Measurements from ENCODE around the gene AMN1.
A peak's percentile ranks its signal among the peaks of the same experiment; 100 is the strongest.
"Not testable (repeated sequence)": the region's sequence is repeated elsewhere in the genome, so short reads cannot be mapped to it uniquely, and the experiment has no call there.

The AMN1 gene

DNA sequence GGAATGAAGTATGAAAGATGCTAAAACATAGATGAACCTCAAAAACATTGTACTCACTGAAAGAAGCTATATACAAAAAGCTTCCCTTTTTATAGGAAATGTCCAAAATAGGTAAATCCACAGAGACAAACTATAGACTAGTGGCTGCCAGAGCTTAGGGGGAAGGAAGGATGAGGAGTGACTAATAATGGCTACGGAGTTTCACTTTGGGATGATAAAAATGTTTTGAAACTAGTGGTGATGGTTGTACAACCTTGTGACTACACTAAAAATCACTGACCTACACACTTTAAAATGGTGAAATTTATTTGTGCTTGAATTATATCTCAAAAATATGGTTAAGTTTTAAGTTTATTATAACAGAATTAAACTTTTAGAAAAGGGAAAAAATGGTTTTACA is 37.1 kb upstream of the AMN1 start:
- H3K4me3 ChIP-seq (ENCODE audit: low read length), result no peak overlapping the region
- TF ChIP-seq, protein P1, sequence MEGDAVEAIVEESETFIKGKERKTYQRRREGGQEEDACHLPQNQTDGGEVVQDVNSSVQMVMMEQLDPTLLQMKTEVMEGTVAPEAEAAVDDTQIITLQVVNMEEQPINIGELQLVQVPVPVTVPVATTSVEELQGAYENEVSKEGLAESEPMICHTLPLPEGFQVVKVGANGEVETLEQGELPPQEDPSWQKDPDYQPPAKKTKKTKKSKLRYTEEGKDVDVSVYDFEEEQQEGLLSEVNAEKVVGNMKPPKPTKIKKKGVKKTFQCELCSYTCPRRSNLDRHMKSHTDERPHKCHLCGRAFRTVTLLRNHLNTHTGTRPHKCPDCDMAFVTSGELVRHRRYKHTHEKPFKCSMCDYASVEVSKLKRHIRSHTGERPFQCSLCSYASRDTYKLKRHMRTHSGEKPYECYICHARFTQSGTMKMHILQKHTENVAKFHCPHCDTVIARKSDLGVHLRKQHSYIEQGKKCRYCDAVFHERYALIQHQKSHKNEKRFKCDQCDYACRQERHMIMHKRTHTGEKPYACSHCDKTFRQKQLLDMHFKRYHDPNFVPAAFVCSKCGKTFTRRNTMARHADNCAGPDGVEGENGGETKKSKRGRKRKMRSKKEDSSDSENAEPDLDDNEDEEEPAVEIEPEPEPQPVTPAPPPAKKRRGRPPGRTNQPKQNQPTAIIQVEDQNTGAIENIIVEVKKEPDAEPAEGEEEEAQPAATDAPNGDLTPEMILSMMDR (IDR thresholded peaks at IDR 0.05; ENCODE audit: insufficient read depth, low read depth, low read length, missing control alignments), result no peak
- no peak for DNase-seq (ENCODE audit: low read depth)

DNA sequence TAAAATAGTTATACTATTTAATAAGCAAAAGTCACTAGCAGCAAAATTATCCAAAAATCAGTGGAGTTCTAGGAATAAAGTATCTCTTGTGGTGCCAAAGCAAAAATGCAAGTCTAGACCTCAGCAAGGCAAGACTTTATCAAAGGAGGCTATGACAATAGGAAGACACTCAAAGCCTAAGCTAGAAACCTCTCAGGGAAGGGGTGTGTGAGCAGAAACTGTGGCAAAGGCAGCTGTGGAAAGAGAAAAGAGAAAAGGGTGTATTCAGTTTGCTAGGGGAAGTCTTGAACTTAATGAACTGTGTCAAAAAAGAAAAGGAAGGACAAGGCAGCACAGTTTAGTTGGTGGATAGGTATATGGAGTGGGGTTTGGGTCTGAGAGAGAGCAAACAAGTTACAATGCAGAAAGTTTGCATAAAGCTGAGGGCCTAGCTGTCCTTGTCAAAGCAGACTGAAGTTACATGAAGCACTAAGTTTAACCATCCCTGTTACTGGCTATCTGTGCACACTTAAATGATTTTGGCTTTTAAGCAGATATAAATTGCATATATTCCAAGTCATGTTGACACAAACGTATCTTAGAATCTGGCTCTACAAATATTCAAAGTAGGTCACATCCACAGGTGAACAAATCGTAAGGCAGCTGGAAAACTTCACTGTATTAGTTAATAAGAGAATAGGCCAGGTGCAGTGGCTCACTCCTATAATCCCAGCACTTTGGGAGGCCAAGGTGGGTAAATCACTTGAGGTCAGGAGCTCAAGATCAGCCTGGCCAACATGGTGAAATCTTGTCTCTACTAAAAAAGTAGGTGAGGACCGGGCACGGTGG is 31.0 kb upstream of the AMN1 start:
- H3K4me3 ChIP-seq (ENCODE audit: low read length), result no peak overlapping the region
- TF ChIP-seq, protein P1 (IDR thresholded peaks at IDR 0.05; ENCODE audit: insufficient read depth, low read depth, low read length, missing control alignments), result no peak
- DNase-seq (ENCODE audit: low read depth), result no peak

DNA sequence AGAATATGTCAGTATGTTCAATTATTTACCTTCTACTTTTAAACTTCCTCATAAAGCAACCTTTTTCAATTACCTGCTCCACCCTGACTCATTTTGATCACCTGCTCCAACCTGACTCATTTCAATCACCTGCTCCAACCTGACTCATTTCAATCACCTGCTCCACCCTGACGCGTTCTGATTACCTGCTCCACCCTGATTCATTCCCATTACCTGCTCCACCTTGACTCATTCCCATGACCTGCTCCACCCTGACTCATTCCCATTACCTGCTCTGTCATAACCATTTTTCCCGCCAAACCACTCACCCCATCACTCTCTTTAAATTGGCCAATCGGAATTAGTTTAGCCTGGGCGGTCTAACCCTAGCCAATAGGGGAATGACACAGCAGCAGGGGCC is 29.5 kb upstream of the AMN1 start:
- DNase-seq (ENCODE audit: low read depth), result peak; percentile 97
- not testable (repeated sequence) for H3K4me3 ChIP-seq (ENCODE audit: low read length)

DNA sequence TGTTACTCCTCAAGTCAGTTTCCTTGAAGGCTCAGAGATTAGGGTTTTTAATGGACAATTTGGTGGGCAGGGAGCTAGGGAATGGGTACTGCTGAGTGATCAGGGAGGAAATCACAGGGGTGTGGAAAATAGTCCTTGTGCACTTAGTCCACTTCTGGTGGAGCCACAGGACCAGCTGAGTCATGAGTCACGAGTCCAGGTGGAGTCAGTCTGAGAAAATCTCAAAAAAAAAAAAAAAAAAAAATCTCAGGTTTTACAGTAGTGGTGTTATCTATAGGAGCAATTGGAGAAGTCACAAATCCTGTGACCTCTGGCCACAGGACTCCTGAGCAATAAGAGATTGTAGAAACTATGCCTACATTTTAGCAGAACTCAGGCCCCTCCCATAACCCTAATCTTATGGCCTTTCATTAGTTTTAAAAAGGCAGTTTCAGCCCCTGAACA is 28.2 kb upstream of the AMN1 start:
- no peak overlapping the region for H3K4me3 ChIP-seq (ENCODE audit: low read length)
- DNase-seq (ENCODE audit: low read depth), result peak; percentile 77
- TF ChIP-seq, protein P1 (IDR thresholded peaks at IDR 0.05; ENCODE audit: insufficient read depth, low read depth, low read length, missing control alignments), result no peak

DNA sequence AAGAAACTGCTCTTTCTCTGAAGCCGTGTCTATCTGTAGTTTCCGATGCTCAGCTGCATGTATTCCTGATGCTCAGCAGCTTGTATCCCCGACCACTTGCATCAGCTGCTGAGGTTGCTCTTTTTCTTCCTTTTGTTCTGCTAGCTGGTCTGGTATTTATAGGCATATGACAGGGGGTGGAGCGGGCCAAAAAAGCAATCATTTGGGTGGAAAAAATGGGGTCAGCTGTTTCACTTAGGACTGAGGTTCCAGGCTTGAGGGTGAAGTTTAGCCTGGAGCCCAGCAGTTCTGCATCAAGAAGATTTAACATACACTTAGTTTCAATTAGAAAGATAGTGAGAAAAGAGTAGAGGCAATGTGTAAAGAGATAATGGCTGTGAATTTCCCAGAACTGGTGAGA is 23.6 kb upstream of the AMN1 start:
- TF ChIP-seq, protein P1 (IDR thresholded peaks at IDR 0.05; ENCODE audit: insufficient read depth, low read depth, low read length, missing control alignments), result no peak
- no peak overlapping the region for H3K4me3 ChIP-seq (ENCODE audit: low read length)
- no peak for DNase-seq (ENCODE audit: low read depth)

DNA sequence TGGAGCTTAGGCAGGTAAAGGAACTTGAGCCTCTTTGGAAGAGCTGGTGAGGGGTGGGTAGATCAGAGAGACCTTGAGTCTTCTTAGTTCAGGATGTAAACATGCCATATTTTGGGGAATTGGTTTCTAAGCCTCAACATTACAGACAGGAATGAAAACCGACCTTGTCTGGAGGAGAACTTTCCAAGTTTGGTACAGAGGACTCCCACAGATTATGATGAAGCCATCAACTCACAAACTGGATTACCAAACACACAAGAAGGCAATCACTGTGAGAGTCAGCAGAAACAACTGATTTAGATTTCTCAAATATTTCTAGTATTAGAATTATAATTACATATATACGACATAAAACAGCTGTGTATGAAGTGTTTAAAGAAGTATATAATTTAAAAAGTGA is 22.3 kb upstream of the AMN1 start:
- peak; percentile 25 for DNase-seq (ENCODE audit: low read depth)
- TF ChIP-seq, protein P1 (IDR thresholded peaks at IDR 0.05; ENCODE audit: insufficient read depth, low read depth, low read length, missing control alignments), result no peak
- H3K4me3 ChIP-seq (ENCODE audit: low read length), result no peak overlapping the region

DNA sequence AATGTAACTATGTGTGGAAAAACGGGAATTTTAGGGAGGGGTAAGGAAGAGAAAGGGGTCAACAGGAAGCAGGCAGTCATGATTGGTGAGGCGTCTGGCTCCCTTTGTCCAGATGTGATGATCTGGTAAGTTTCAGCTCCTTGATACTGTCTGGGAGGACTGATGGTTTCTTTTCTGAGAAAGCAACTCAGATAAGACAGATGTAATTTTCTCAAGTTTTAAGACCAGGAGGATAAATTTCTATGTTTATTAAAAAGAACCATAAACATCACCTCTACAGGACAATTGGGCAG is 21.9 kb upstream of the AMN1 start:
- TF ChIP-seq, protein P1 (IDR thresholded peaks at IDR 0.05; ENCODE audit: insufficient read depth, low read depth, low read length, missing control alignments), result no peak
- no peak overlapping the region for H3K4me3 ChIP-seq (ENCODE audit: low read length)
- DNase-seq (ENCODE audit: low read depth), result no peak

Measured in epithelial cell of esophagus (primary cell).